SJCRH30 (cell line): ENCODE measurements around the gene DIS3L2. TPM values are rescaled to one million over a fixed set of nuclear protein-coding genes. Genes with fewer than 3 reads are reported as not detected.

Experiments used
- DNase-seq, 2 experiments: peaks; one replicate each; pipeline ENCODE4 v3.0.0-alpha.2; 2015 to 2020
- H3K27ac ChIP-seq: fragments of 250-450 bp; sonication (Bioruptor Pico); 2 replicates; pipeline ENCODE4 v1.5.1; 2020; ENCODE audit warnings: mild to moderate bottlenecking, moderate library complexity
- H3K27me3 ChIP-seq: fragments of 250-450 bp; sonication (Bioruptor Pico); 2 replicates; pipeline ENCODE4 v1.5.1; 2020; ENCODE audit warnings: mild to moderate bottlenecking, moderate library complexity
- H3K36me3 ChIP-seq: fragments of 250-450 bp; sonication (Bioruptor Pico); 2 replicates; pipeline ENCODE4 v1.5.1; 2020; ENCODE audit warnings: mild to moderate bottlenecking, moderate library complexity
- H3K4me1 ChIP-seq: fragments of 250-450 bp; sonication (Bioruptor Pico); 2 replicates; pipeline ENCODE4 v1.5.1; 2020; ENCODE audit warnings: mild to moderate bottlenecking, moderate library complexity
- H3K4me3 ChIP-seq: fragments of 250-450 bp; sonication (Bioruptor Pico); 2 replicates; pipeline ENCODE4 v1.5.1; 2020; ENCODE audit warnings: mild to moderate bottlenecking, moderate library complexity
- H3K9me3 ChIP-seq: fragments of 250-450 bp; sonication (Bioruptor Pico); replicated peaks from 2 replicates; pipeline ENCODE4 v1.5.1; 2020; ENCODE audit warnings: mild to moderate bottlenecking, moderate library complexity
- total RNA-seq: library from RNA; depleted of rRNA; stranded (reverse); fragments of >200 nt; shearing (Covaris generic); gene quantifications from 2 replicates; pipeline ENCODE4 v1.2.3, GENCODE V29; 2014

Gene DIS3L2
- total RNA-seq, 1 experiment from 2014 or later, result 33.2 TPM

GRCh38 chr2:232183279-232183678 is 221.8 kb downstream of the DIS3L2 start:
- Histone ChIP-seq H3K9me3 (peaks cover 3% of the 10 kb centered on the region; the same call in 1 of the 2 replicates), H3K27me3 (no peaks in the 10 kb centered on the region), H3K36me3 (no peaks in the 10 kb centered on the region), H3K4me3 (no peak overlapping the region), H3K4me1 (no peaks in the 10 kb centered on the region), H3K27ac (no peak overlapping the region)
- DNase-seq, result no peak

GRCh38 chr2:232184346-232184745 is 222.8 kb downstream of the DIS3L2 start:
- Histone ChIP-seq H3K4me3 (no peak overlapping the region), H3K4me1 (no peaks in the 10 kb centered on the region), H3K36me3 (peaks cover 6% of the 10 kb centered on the region; the same call in 1 of the 2 replicates), H3K27ac (no peak overlapping the region), H3K27me3 (no peaks in the 10 kb centered on the region), H3K9me3 (peaks cover 3% of the 10 kb centered on the region; the same call in 1 of the 2 replicates)
- no peak for DNase-seq

- H3K4me1 ChIP-seq, result no peaks in the 10 kb centered on the region
- H3K36me3 ChIP-seq, result peaks cover 9% of the 10 kb centered on the region; the same call in 1 of the 2 replicates
- H3K9me3 ChIP-seq, result 0 out of 2 replicates have a peak, but pooled peaks cover 5% of the 10 kb centered on the region
- no peak overlapping the region for H3K4me3 ChIP-seq
- no peak for DNase-seq
- no peak overlapping the region for H3K27ac ChIP-seq
- no peaks in the 10 kb centered on the region; the same call in 1 of the 2 replicates for H3K27me3 ChIP-seq
Observed at GRCh38 chr2:232190796-232191195, 229.3 kb downstream of the DIS3L2 start.

- Histone ChIP-seq H3K9me3 (0 out of 2 replicates have a peak, but pooled peaks cover 5% of the 10 kb centered on the region), H3K27me3 (no peaks in the 10 kb centered on the region; the same call in 1 of the 2 replicates), H3K4me3 (no peak overlapping the region), H3K27ac (no peak overlapping the region), H3K36me3 (0 out of 2 replicates have a peak, but pooled peaks cover 2% of the 10 kb centered on the region), H3K4me1 (no peaks in the 10 kb centered on the region)
- DNase-seq, result no peak
Observed at GRCh38 chr2:232195487-232195886, 234.0 kb downstream of the DIS3L2 start.

- Histone ChIP-seq H3K4me1 (no peaks in the 10 kb centered on the region), H3K4me3 (no peak overlapping the region), H3K36me3 (0 out of 2 replicates have a peak, but pooled peaks cover 2% of the 10 kb centered on the region), H3K27me3 (no peaks in the 10 kb centered on the region), H3K27ac (no peak overlapping the region), H3K9me3 (0 out of 2 replicates have a peak, but pooled peaks cover 5% of the 10 kb centered on the region)
- DNase-seq, result no peak
Observed at GRCh38 chr2:232196802-232197201, 235.3 kb downstream of the DIS3L2 start.

GRCh38 chr2:232200195-232200594 is 238.7 kb downstream of the DIS3L2 start:
- Histone ChIP-seq H3K27me3 (no peaks in the 10 kb centered on the region), H3K4me1 (peaks cover 11% of the 10 kb centered on the region), H3K9me3 (0 out of 2 replicates have a peak, but pooled peaks cover under 1% of the 10 kb centered on the region), H3K36me3 (no peaks in the 10 kb centered on the region), H3K27ac (no peak overlapping the region), H3K4me3 (no peak overlapping the region)
- DNase-seq, result no peak

- DNase-seq, result no peak
- no peak overlapping the region for H3K27ac ChIP-seq
- H3K4me1 ChIP-seq, result peaks cover 11% of the 10 kb centered on the region
- H3K36me3 ChIP-seq, result no peaks in the 10 kb centered on the region
- H3K4me3 ChIP-seq, result no peak overlapping the region
- no peaks in the 10 kb centered on the region for H3K27me3 ChIP-seq
- H3K9me3 ChIP-seq, result no peaks in the 10 kb centered on the region
Observed at GRCh38 chr2:232203166-232203891, 241.8 kb downstream of the DIS3L2 start.

GRCh38 chr2:232203936-232204335 is 242.4 kb downstream of the DIS3L2 start:
- DNase-seq, result peak in 1 of 2 experiments; percentile 24
- no peak overlapping the region for H3K4me3 ChIP-seq
- no peaks in the 10 kb centered on the region for H3K27me3 ChIP-seq
- H3K36me3 ChIP-seq, result no peaks in the 10 kb centered on the region
- H3K9me3 ChIP-seq, result no peaks in the 10 kb centered on the region
- H3K27ac ChIP-seq, result peak overlapping the region; percentile 32
- H3K4me1 ChIP-seq, result peaks cover 11% of the 10 kb centered on the region

GRCh38 chr2:232204457-232204931 is 243.0 kb downstream of the DIS3L2 start:
- H3K36me3 ChIP-seq, result no peaks in the 10 kb centered on the region
- no peaks in the 10 kb centered on the region for H3K9me3 ChIP-seq
- H3K27me3 ChIP-seq, result no peaks in the 10 kb centered on the region
- peaks cover 11% of the 10 kb centered on the region for H3K4me1 ChIP-seq
- peak; percentile 94 to 95 for DNase-seq
- H3K4me3 ChIP-seq, result no peak overlapping the region
- H3K27ac ChIP-seq, result peak overlapping the region; percentile 32

- Histone ChIP-seq H3K36me3 (peaks cover 3% of the 10 kb centered on the region; the same call in 1 of the 2 replicates), H3K4me1 (peaks cover 11% of the 10 kb centered on the region), H3K4me3 (no peak overlapping the region), H3K9me3 (no peaks in the 10 kb centered on the region), H3K27ac (no peak overlapping the region), H3K27me3 (no peaks in the 10 kb centered on the region)
- DNase-seq, result no peak
Observed at GRCh38 chr2:232207174-232207573, 245.7 kb downstream of the DIS3L2 start.

GRCh38 chr2:232210306-232210705 is 248.8 kb downstream of the DIS3L2 start:
- Histone ChIP-seq H3K4me1 (no peaks in the 10 kb centered on the region), H3K27ac (no peak overlapping the region), H3K27me3 (no peaks in the 10 kb centered on the region), H3K4me3 (no peak overlapping the region), H3K36me3 (peaks cover 3% of the 10 kb centered on the region; the same call in 1 of the 2 replicates), H3K9me3 (no peaks in the 10 kb centered on the region)
- DNase-seq, result no peak

- H3K27me3 ChIP-seq, result no peaks in the 10 kb centered on the region
- H3K9me3 ChIP-seq, result no peaks in the 10 kb centered on the region
- no peak for DNase-seq
- H3K36me3 ChIP-seq, result peaks cover 3% of the 10 kb centered on the region; the same call in 1 of the 2 replicates
- H3K4me1 ChIP-seq, result no peaks in the 10 kb centered on the region
- no peak overlapping the region for H3K27ac ChIP-seq
- H3K4me3 ChIP-seq, result no peak overlapping the region
Observed at GRCh38 chr2:232211743-232212686, 250.5 kb downstream of the DIS3L2 start.

- DNase-seq, result no peak
- H3K4me1 ChIP-seq, result no peaks in the 10 kb centered on the region
- H3K4me3 ChIP-seq, result no peak overlapping the region
- H3K36me3 ChIP-seq, result peaks cover 3% of the 10 kb centered on the region; the same call in 1 of the 2 replicates
- no peaks in the 10 kb centered on the region for H3K9me3 ChIP-seq
- no peaks in the 10 kb centered on the region for H3K27me3 ChIP-seq
- H3K27ac ChIP-seq, result no peak overlapping the region
Observed at GRCh38 chr2:232213176-232213575, 251.7 kb downstream of the DIS3L2 start.

GRCh38 chr2:232214053-232214452 is 252.5 kb downstream of the DIS3L2 start:
- no peak overlapping the region for H3K27ac ChIP-seq
- no peaks in the 10 kb centered on the region for H3K4me1 ChIP-seq
- H3K9me3 ChIP-seq, result no peaks in the 10 kb centered on the region
- peaks cover 3% of the 10 kb centered on the region; the same call in 1 of the 2 replicates for H3K36me3 ChIP-seq
- DNase-seq, result no peak
- no peaks in the 10 kb centered on the region for H3K27me3 ChIP-seq
- no peak overlapping the region for H3K4me3 ChIP-seq
